SK-N-SH (cell line): ENCODE results near the gene CALN1.

Experiments used
- EP300 ChIP-seq, 2 experiments: IDR thresholded peaks; 2 replicates each; pipeline versions ENCODE4 v1.4.0 to v1.6.1; 2012; ENCODE audit warnings: borderline replicate concordance in 1 of 2, low read depth in 1 of 2, low read length in 1 of 2
- POLR2AphosphoS5 ChIP-seq: IDR thresholded peaks from 2 replicates; pipeline ENCODE4 v1.6.1; 2012; ENCODE audit warnings: low read depth, low read length
- RAD21 ChIP-seq: IDR thresholded peaks from 2 replicates; pipeline ENCODE4 v1.6.1; 2012; ENCODE audit warnings: mild to moderate bottlenecking, low read length
- TF ChIP-seq, protein P1 (sequence below): fragments of 200-600 bp; sonication (generic); IDR thresholded peaks from 2 replicates; pipeline ENCODE4 v1.6.1; 2017; ENCODE audit warnings: antibody characterized with exemption, mild to moderate bottlenecking, moderate library complexity
- TF ChIP-seq, protein P2 (sequence below): fragments of 150-350 bp; IDR thresholded peaks from 2 replicates; pipeline ENCODE4 v1.6.1; 2017; ENCODE audit warnings: antibody characterized with exemption, low read length, low read depth, borderline replicate concordance
- TF ChIP-seq, protein P3 (sequence below): IDR thresholded peaks from 2 replicates; pipeline ENCODE4 v1.4.0; 2012; ENCODE audit warnings: low read depth
- TF ChIP-seq, protein P4 (sequence below): IDR thresholded peaks from 2 replicates; pipeline ENCODE4; 2012

DNA sequence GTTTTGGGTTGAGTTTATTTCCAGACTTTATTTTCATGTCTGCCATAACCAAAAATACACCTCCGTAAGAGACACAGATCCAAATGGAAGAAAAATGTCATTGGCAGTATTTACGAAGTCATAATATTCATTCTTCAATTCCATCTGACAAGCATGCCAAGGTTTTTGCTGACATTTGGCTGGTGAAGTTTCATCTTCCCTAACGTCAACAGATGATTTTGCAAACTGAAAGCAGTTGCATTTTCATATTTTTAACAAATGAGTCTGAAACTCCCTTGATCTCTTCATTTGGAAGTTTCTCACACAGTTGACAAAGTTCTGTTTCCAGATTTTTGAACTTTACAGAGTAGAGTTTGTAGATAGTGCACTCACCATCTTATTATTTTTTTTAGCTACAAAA is 114.5 kb downstream of the CALN1 start:
- TF ChIP-seq, protein P1, sequence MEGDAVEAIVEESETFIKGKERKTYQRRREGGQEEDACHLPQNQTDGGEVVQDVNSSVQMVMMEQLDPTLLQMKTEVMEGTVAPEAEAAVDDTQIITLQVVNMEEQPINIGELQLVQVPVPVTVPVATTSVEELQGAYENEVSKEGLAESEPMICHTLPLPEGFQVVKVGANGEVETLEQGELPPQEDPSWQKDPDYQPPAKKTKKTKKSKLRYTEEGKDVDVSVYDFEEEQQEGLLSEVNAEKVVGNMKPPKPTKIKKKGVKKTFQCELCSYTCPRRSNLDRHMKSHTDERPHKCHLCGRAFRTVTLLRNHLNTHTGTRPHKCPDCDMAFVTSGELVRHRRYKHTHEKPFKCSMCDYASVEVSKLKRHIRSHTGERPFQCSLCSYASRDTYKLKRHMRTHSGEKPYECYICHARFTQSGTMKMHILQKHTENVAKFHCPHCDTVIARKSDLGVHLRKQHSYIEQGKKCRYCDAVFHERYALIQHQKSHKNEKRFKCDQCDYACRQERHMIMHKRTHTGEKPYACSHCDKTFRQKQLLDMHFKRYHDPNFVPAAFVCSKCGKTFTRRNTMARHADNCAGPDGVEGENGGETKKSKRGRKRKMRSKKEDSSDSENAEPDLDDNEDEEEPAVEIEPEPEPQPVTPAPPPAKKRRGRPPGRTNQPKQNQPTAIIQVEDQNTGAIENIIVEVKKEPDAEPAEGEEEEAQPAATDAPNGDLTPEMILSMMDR, result no peak
- no peak for TF ChIP-seq POLR2AphosphoS5
- TF ChIP-seq RAD21, result no peak
- TF ChIP-seq, protein P2, sequence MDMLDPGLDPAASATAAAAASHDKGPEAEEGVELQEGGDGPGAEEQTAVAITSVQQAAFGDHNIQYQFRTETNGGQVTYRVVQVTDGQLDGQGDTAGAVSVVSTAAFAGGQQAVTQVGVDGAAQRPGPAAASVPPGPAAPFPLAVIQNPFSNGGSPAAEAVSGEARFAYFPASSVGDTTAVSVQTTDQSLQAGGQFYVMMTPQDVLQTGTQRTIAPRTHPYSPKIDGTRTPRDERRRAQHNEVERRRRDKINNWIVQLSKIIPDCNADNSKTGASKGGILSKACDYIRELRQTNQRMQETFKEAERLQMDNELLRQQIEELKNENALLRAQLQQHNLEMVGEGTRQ, result no peak
- TF ChIP-seq EP300 (IDR thresholded peaks at IDR 0.05; ENCODE audit: borderline replicate concordance in 1 of 2, low read depth in 1 of 2, low read length in 1 of 2), result no peak
- TF ChIP-seq, protein P3, sequence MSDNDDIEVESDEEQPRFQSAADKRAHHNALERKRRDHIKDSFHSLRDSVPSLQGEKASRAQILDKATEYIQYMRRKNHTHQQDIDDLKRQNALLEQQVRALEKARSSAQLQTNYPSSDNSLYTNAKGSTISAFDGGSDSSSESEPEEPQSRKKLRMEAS, result no peak
- TF ChIP-seq, protein P4, sequence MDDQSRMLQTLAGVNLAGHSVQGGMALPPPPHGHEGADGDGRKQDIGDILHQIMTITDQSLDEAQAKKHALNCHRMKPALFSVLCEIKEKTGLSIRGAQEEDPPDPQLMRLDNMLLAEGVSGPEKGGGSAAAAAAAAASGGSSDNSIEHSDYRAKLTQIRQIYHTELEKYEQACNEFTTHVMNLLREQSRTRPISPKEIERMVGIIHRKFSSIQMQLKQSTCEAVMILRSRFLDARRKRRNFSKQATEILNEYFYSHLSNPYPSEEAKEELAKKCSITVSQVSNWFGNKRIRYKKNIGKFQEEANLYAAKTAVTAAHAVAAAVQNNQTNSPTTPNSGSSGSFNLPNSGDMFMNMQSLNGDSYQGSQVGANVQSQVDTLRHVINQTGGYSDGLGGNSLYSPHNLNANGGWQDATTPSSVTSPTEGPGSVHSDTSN, result no peak
